Vagina (tissue), 2 donors: ENCODE results near the gene AKAP7.

Source experiments
- CTCF ChIP-seq, 3 experiments: fragments of 450-650 bp in 2 of 3; fragments of 200-600 bp in 1 of 3; sonication (generic) in 1 of 3; IDR thresholded peaks; one replicate each; pipeline ENCODE4 v1.5.1; 2017 to 2019; ENCODE audit warnings: antibody characterized with exemption in 3 of 3, mild to moderate bottlenecking in 2 of 3, moderate library complexity in 2 of 3
- POLR2A ChIP-seq, 2 donors: fragments of 450-650 bp; IDR thresholded peaks; one replicate each; pipeline ENCODE4 v1.6.1; 2017; ENCODE audit warnings: antibody characterized with exemption in 2 of 2, mild to moderate bottlenecking in 2 of 2, moderate library complexity in 2 of 2
- POLR2AphosphoS5 ChIP-seq, 2 donors: sonication (generic); formaldehyde crosslinking; IDR thresholded peaks; one replicate each; pipeline ENCODE4 v1.9.0; 2017; ENCODE audit warnings: antibody characterized with exemption in 2 of 2, mild to moderate bottlenecking in 2 of 2, low read depth in 1 of 2; ENCODE audit not compliant: insufficient read depth in 1 of 2

GRCh38 chr6:131283466-131284175 lies 148.4 kb downstream of the AKAP7 start:
- no peak for TF ChIP-seq POLR2A (IDR thresholded peaks at IDR 0.05)
- no peak for TF ChIP-seq CTCF (IDR thresholded peaks at IDR 0.05)
- TF ChIP-seq POLR2AphosphoS5 (IDR thresholded peaks at IDR 0.05; ENCODE audit: insufficient read depth in 1 of 2, low read depth in 1 of 2), result no peak
